ENCODE data around the gene DAAM1. TPM values are rescaled to one million over a fixed set of nuclear protein-coding genes. Genes with fewer than 3 reads are reported as not detected.

DAAM1 gene
- total RNA-seq, 1 donor = 19.5 TPM

DNA sequence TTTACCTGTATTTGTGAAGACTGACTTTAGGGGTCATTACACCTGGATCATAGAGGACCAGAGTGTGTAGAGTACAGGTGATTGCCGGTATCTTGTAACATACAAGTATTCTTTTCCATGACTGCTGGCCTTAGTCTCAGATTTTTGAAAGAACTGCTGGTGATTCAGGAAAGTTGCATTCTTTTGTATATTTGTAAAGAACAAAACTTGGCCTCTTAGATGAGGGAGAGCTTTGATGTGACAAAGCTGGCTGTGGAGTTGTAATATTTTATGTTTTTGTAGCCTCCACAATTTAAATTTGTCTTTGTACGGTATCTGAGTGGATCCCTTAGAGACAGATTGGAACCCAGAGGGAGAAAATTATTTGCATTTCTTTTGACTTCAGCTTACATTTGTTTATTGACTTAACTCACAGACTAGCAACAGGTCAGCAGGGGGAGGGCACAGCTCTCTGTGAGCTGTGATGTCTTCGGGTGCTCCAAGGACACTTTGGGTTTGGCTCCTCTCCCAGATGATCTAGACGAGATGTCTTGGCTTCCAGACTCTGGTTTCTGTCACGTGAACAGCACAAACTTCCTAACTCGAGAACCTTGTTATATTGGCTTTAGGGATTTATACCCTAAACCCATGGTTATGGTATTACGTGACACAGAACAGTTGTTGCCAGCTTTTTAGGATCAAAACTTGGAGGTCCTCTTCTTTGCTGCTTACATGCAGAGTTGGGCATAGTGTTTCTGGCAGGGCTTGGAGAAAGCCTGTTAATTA is 65.9 kb downstream of the DAAM1 start:
- peak; percentile 90 for DNase-seq (ENCODE audit: insufficient read length, low spot score, missing footprints)
- no peaks in the 10 kb centered on the region for H3K27me3 ChIP-seq (ENCODE audit: insufficient read depth, low read length)
- peaks cover 27% of the 10 kb centered on the region for H3K79me2 ChIP-seq (ENCODE audit: insufficient read depth, low read length)
- peak overlapping the region; percentile 3 for H3K4me3 ChIP-seq (ENCODE audit: insufficient read depth, low read length)
- TF ChIP-seq, protein P1, sequence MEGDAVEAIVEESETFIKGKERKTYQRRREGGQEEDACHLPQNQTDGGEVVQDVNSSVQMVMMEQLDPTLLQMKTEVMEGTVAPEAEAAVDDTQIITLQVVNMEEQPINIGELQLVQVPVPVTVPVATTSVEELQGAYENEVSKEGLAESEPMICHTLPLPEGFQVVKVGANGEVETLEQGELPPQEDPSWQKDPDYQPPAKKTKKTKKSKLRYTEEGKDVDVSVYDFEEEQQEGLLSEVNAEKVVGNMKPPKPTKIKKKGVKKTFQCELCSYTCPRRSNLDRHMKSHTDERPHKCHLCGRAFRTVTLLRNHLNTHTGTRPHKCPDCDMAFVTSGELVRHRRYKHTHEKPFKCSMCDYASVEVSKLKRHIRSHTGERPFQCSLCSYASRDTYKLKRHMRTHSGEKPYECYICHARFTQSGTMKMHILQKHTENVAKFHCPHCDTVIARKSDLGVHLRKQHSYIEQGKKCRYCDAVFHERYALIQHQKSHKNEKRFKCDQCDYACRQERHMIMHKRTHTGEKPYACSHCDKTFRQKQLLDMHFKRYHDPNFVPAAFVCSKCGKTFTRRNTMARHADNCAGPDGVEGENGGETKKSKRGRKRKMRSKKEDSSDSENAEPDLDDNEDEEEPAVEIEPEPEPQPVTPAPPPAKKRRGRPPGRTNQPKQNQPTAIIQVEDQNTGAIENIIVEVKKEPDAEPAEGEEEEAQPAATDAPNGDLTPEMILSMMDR (IDR thresholded peaks at IDR 0.05; ENCODE audit: extremely low read depth, low read depth, low read length) = no peak
- peaks cover 40% of the 10 kb centered on the region for H3K4me1 ChIP-seq (ENCODE audit: insufficient read depth, low read length)
- H2AFZ ChIP-seq (ENCODE audit: low read length) = peak overlapping the region; percentile 1
- peak overlapping the region; percentile 47 for H3K4me2 ChIP-seq (ENCODE audit: insufficient read depth, low read length)
- peak overlapping the region; percentile 79 for H3K27ac ChIP-seq (ENCODE audit: low read depth, low read length)
- no peaks in the 10 kb centered on the region for H3K36me3 ChIP-seq (ENCODE audit: insufficient read depth, low read length)
- H4K20me1 ChIP-seq (ENCODE audit: insufficient read depth, low read length) = peaks cover 4% of the 10 kb centered on the region
- H3K9me3 ChIP-seq (ENCODE audit: low read depth, low read length) = no peaks in the 10 kb centered on the region

DNA sequence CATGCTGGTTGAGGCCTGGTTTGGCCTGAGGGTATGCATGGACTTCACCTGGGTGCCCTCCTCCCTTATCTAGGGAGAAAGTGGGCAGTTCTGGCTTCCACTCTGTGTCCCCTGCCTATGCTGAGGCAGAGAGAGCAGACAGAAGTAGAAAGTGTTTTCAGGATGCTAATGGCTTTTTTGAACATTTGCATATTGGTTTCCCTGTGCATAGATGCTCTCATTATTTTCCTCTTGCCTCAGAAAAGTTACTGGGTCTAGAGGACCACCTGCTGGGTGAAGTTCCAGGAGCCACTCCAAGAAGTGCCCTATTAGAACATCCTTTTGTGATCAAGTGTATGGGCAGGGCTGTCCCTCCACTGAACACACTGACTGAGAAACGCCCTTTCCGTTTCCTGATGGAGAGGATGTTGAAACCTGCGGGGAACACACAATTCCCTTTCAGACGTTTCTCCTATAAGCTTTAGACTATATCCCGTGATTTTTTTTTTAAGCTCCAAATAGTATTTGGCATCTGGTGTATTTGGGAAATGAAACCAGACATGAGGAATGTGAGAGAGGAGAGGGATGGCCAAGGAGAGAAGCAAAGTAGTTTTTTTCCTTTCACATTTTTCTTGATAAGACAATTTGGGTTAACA is 66.6 kb downstream of the DAAM1 start:
- Histone ChIP-seq H3K4me3 (ENCODE audit: insufficient read depth, low read length) (peak overlapping the region; percentile 3), H3K36me3 (ENCODE audit: insufficient read depth, low read length) (no peaks in the 10 kb centered on the region), H3K4me1 (ENCODE audit: insufficient read depth, low read length) (peaks cover 40% of the 10 kb centered on the region), H3K9me3 (ENCODE audit: low read depth, low read length) (no peaks in the 10 kb centered on the region), H3K27me3 (ENCODE audit: insufficient read depth, low read length) (no peaks in the 10 kb centered on the region), H3K4me2 (ENCODE audit: insufficient read depth, low read length) (peak overlapping the region; percentile 47), H3K79me2 (ENCODE audit: insufficient read depth, low read length) (peaks cover 29% of the 10 kb centered on the region), H4K20me1 (ENCODE audit: insufficient read depth, low read length) (peaks cover 4% of the 10 kb centered on the region), H2AFZ (ENCODE audit: low read length) (no peak overlapping the region), H3K27ac (ENCODE audit: low read depth, low read length) (peak overlapping the region; percentile 79)
- TF ChIP-seq, protein P1 (IDR thresholded peaks at IDR 0.05; ENCODE audit: extremely low read depth, low read depth, low read length) = no peak
- no peak for DNase-seq (ENCODE audit: insufficient read length, low spot score, missing footprints)

GRCh38 chr14:59256331-59256730 is 67.9 kb downstream of the DAAM1 start:
- H3K27ac ChIP-seq (ENCODE audit: low read depth, low read length) = no peak overlapping the region
- no peak overlapping the region for H3K4me2 ChIP-seq (ENCODE audit: insufficient read depth, low read length)
- H3K9me3 ChIP-seq (ENCODE audit: low read depth, low read length) = no peaks in the 10 kb centered on the region
- peaks cover 32% of the 10 kb centered on the region for H3K79me2 ChIP-seq (ENCODE audit: insufficient read depth, low read length)
- no peaks in the 10 kb centered on the region for H3K36me3 ChIP-seq (ENCODE audit: insufficient read depth, low read length)
- H3K27me3 ChIP-seq (ENCODE audit: insufficient read depth, low read length) = no peaks in the 10 kb centered on the region
- H4K20me1 ChIP-seq (ENCODE audit: insufficient read depth, low read length) = peaks cover 4% of the 10 kb centered on the region
- DNase-seq (ENCODE audit: insufficient read length, low spot score, missing footprints) = no peak
- TF ChIP-seq, protein P1 (IDR thresholded peaks at IDR 0.05; ENCODE audit: extremely low read depth, low read depth, low read length) = no peak
- no peak overlapping the region for H2AFZ ChIP-seq (ENCODE audit: low read length)
- no peak overlapping the region for H3K4me3 ChIP-seq (ENCODE audit: insufficient read depth, low read length)
- H3K4me1 ChIP-seq (ENCODE audit: insufficient read depth, low read length) = peaks cover 40% of the 10 kb centered on the region

- no peak overlapping the region for H3K27ac ChIP-seq (ENCODE audit: low read depth, low read length)
- TF ChIP-seq, protein P1 (IDR thresholded peaks at IDR 0.05; ENCODE audit: extremely low read depth, low read depth, low read length) = no peak
- H4K20me1 ChIP-seq (ENCODE audit: insufficient read depth, low read length) = no peaks in the 10 kb centered on the region
- H3K4me3 ChIP-seq (ENCODE audit: insufficient read depth, low read length) = no peak overlapping the region
- H2AFZ ChIP-seq (ENCODE audit: low read length) = no peak overlapping the region
- no peaks in the 10 kb centered on the region for H3K36me3 ChIP-seq (ENCODE audit: insufficient read depth, low read length)
- DNase-seq (ENCODE audit: insufficient read length, low spot score, missing footprints) = no peak
- H3K9me3 ChIP-seq (ENCODE audit: low read depth, low read length) = no peaks in the 10 kb centered on the region
- H3K4me1 ChIP-seq (ENCODE audit: insufficient read depth, low read length) = no peaks in the 10 kb centered on the region
- peaks cover 26% of the 10 kb centered on the region for H3K79me2 ChIP-seq (ENCODE audit: insufficient read depth, low read length)
- H3K27me3 ChIP-seq (ENCODE audit: insufficient read depth, low read length) = no peaks in the 10 kb centered on the region
- H3K4me2 ChIP-seq (ENCODE audit: insufficient read depth, low read length) = no peak overlapping the region
Measured at GRCh38 chr14:59261334-59261733, 72.9 kb downstream of the DAAM1 start.

Data from osteoblast (primary cell).